Activated T-cell treated with anti-CD3 and anti-CD28 coated beads, Interleukin-2, amount 50 U/mL, for 1 hour (primary cell): ENCODE data around the gene SPSB2.

ENCODE experiments used
- DNase-seq: peaks from one replicate; pipeline ENCODE4 v3.0.0-alpha.2; 2020

SPSB2 gene

DNA sequence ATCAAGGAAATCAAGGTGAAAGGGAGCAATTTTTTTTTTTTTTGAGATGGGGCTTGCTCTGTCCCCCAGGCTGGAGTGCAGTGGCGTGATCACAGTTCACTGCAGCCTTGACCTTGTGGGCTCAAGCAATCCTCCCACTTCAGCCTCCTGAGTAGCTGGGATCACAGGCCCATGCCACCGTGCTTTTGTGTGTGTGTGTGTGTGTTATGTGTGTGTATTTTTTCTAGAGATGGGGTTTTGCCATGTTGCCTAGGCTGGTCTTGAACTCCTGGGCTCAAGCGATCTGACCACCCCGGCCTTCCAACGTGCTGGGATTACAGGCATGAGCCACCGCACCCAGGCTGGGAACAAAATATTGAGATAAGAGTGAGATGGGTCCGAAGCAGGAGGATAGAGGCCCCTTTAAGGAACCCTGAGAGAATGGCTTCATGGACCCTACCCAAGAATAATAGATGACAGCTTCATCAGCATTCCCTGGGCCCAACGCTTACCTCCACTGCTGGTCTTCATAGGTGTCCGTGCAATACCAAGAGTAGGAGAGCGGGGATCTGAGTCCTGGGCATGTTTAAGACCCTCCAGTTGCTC is 23.0 kb downstream of the SPSB2 start:
- DNase-seq: no peak

GRCh38 chr12:6849427-6849826 is 23.7 kb downstream of the SPSB2 start:
- no peak for DNase-seq

- no peak for DNase-seq
Observed at GRCh38 chr12:6847676-6848075, 25.4 kb downstream of the SPSB2 start.

DNA sequence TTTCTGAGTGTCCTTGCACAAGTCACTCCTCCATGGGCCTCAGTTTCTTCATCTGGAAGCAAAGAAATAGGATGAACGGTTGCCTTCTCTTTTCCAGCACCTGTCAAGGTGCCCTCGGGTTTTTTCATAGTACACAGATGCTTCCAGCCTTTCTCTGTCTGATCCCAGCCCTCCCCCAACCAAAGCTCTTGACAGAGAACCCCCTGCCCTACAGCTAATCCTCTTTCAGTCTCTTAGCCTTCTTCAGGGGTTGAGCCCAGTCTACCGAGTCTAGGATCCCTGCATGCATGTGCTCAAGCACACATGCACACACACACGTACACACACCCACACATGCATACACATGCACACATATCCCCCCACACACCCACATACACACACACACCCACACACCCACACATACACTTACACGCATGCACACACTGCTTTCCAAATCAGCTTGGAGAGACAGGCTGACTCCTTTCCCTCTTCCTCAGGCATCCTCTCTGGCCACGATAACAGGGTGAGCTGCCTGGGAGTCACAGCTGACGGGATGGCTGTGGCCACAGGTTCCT is 26.7 kb downstream of the SPSB2 start:
- DNase-seq: no peak

GRCh38 chr12:6845395-6845794 is 27.7 kb downstream of the SPSB2 start:
- no peak for DNase-seq

- no peak for DNase-seq
Observed at GRCh38 chr12:6843118-6843902, 29.8 kb downstream of the SPSB2 start.

DNA sequence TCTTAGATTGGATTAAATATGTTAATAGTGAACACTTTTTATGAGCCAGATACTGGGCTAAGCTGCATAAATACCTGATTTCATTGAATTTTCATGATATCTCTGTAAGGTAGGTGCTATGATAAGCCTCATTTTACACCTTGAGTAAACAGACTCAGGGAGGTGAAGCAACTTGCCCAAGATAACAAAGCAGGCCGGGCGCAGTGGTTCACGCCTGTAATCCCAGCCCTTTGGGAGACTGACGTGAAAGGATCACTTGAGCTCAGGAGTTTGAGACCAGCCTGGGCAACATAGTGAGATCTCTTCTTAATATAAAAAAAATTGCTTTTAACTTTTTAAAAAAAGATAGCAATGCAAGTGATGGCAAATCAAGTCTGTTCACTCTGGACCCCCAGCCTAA is 31.0 kb downstream of the SPSB2 start:
- no peak for DNase-seq

DNA sequence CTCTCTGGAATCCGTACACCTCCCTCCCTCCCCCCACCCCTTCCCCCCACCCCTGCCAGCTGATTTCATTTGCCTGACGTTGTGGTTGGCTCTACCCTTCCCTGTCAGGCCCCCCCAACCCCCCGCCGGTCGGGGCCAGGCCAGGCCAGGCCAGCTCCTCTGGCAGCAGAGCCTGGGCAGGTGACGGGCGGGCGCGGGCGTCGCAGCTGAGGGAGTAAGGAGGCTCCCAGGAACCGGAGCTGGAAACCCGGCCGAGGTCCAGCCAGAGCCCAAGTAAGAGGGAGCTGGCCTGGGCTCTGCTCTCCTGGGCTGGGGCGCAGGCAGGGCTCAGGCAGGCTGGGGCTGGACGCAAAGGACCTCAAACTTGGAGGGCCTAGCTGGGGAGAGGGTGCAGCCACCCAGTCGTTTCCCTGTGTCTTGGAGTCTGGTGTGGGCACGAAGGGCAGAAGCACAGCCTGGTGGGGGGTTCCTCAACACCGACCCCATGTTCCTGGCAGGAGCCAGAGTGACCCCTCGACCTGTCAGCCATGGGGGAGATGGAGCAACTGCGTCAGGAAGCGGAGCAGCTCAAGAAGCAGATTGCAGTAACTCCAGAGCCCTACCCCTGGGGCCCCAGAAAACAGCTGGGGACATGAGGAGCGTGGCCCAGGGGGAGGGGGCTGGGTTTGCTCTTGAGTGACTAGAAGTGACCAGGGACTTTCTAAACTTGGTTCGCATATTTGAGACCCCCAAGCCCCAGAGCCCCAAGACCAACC is 32.2 kb downstream of the SPSB2 start, which contains the start of gene GNB3:
TSS of gene GNB3 (plus strand) at position 165 of the 755 bp plus-strand sequence. CDS start at position 528, 363 bp downstream.
- no peak for DNase-seq

- no peak for DNase-seq
Observed at GRCh38 chr12:6840330-6840729, 32.8 kb downstream of the SPSB2 start.

DNA sequence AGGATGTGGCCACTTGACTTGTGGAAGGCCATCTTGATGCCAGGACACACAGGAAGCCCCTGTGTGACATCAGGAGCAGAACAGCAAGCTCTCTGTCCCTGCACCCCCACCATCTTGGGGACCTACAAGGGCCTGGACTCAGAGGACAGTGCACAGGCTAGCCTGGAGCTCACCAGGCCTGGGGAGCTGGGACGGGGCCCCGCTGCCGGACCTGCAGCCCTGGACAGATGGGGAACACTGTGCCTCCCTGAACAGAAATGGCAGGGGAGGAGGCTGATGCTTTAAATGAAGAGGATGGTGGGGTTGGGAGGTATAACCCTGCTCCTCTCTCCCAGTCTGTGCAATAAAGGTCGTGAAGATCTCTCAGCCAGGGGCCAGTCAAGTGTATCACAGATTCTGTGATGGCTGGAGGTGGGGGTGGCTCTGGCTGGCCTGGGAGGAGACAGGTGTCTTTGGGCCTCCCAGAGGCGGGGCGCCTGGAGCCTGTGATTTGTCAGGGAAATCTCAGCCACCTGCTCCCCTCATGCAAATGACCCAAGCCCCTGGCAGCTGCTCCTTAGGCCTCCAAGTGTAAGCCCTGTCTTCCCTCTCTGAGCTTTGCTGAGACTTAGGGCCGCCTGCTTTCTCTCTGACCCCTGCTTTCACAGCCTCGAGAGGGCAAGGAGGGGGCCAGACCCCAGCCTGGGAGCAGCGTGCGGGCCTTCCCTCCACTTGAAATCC is 33.5 kb downstream of the SPSB2 start:
- no peak for DNase-seq

GRCh38 chr12:6838854-6839253 is 34.2 kb downstream of the SPSB2 start:
- DNase-seq: no peak

DNA sequence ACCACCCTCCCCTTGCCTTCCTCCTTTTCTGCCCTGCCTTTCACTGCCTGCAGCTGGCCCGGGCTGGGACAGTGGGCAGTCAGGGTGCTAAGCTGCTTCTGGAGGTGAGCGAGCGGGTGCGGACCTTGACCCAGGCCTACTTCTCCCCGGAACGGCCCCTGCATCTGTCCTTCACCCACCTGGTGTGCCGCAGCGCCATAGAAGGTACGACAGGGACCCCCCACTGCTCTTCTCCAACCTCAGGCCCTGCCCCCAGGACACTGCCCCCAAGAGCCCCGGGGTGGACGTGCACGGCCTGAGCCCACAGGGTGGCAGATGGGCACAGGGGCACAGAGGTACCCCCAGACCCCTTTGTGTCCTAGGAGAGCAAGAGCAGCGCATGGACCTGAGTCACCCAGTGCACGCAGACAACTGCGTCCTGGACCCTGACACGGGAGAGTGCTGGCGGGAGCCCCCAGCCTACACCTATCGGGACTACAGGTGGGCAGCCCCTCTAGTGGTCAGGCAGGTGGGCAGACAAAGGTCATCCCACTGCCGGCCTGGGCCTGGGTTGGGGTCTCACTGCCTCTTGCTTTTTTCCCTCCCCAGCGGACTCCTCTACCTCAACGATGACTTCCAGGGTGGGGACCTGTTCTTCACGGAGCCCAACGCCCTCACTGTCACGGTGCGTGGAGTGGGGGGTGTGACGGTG is 35.6 kb downstream of the SPSB2 start:
- no peak for DNase-seq

DNA sequence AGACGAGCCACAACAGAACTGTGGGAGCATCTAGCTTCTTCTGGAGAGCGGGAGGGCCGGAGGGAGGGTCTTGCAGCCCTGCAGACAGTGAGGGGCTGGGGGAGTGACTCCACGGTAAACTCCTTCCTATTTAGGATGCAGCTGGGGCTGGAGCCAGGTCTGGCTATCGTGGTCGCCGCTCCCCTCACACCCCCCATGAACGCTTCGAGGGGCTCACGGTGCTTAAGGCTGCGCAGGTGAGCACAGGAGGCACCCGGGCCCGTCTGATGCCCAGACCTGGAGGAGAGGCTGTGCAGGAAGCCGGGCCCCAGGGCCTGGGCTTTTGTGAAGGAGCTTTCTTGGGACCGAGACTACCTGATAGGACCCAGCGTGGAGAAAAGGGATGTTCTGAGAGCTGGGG is 36.3 kb downstream of the SPSB2 start:
- no peak for DNase-seq

- DNase-seq: no peak
Observed at GRCh38 chr12:6834873-6835272, 38.2 kb downstream of the SPSB2 start.

DNA sequence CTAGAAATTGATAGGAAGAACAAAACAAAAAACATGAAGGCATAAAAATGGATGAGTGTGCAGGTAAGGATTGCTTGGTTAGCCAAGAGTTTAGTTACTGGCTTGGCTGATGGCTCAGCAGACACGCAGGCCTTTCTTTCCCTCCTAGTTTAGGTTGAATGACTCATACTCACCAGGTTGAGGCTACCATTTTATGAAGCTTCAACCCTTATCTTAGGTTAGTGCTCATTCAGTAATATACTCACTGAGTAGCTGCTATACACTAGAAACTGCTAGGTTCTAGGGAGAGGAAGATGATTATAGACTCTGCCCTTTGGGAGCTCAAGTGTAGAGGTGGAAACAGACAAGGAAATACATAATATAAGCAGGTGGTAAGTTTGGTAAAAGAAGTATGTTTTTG is 38.8 kb downstream of the SPSB2 start:
- DNase-seq: no peak

DNA sequence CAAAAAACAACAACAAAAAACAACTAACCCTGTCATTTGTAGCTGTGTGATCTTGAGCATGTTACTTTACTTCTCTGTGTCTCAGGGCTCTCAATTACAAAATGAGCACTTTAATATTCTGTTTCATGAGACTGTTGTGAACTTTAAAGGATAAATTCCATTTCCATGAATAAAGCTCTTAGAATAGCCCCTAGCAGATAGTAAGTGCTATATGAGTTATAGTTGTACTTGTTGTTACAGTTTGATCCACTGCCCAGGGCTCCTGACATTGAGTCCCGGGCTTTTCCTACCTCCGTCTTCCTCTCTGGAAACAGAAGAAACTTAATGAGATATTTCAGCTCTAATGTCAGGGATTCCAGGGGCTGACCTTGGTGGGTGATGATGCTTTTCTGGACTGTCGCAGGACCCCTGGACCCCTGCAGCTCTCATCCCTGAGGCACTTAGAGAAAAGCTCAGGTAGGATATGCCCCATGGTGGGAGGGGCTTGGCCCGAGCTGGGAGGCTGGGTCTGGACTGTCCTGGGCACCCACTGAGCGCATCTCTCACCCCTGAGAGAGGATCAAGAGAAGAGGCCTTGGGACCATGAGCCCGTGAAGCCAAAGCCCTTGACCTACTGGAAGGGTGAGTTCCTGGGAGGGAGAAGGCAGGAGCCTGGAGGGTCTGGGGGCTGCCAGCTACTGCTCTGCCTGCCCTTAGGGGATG is 39.8 kb downstream of the SPSB2 start:
- no peak for DNase-seq

GRCh38 chr12:6832125-6832524 is 41.0 kb downstream of the SPSB2 start:
- no peak for DNase-seq

GRCh38 chr12:6831450-6831995 is 41.6 kb downstream of the SPSB2 start:
- no peak for DNase-seq

GRCh38 chr12:6830999-6831398 is 42.1 kb downstream of the SPSB2 start:
- no peak for DNase-seq

GRCh38 chr12:6830286-6830890 is 42.7 kb downstream of the SPSB2 start:
- DNase-seq: no peak
